Measurements from ENCODE around the gene ANK2. TPM values are rescaled to one million over a fixed set of nuclear protein-coding genes. Genes with fewer than 3 reads are reported as not detected.

ANK2 gene
- total RNA-seq, 1 donor from 2014 or later, result 9.4 TPM

DNA sequence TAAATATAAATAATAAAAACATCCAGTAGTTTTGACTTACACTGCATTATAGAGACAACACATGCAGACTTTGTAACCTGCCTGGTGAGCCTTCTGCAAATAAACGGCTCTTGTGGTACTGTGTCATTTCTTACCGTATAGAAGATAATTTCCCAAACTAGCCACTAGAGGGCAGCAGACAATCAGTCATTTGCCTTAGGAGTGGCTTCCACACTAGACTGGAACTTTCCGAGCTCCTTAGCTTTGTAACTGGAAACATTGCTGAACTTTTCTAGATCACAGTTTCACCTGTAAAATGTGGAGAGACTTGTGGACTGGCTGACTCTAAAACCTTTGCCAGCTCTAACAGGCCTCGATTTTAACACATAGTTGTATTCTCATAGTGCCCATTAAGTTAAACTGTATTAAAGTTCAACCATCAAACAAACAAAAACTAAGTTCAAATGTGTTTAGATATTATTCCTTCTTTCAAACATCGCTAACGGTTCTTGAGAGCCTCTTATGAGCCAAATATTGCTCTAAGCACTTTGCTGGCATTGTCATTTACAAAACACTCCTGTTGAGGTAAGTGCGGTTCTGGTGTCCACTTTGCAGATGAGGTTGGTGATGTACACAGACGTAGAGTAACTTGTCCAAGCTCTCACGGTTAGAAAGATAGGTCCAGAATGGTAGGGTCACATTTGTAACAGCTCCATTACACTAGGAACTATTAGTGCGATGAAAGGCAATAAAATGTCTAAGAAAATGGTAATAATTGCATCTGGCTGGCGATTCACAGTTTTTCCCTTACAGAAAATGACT is 345.5 kb downstream of the ANK2 start:
- Histone ChIP-seq H3K27me3 (no peaks in the 10 kb centered on the region), H3K9me3 (no peaks in the 10 kb centered on the region), H3K4me1 (peaks cover 4 to 10% of the 10 kb centered on the region in 2 donors), H3K4me3 (no peak overlapping the region), H3K36me3 (no peaks in the 10 kb centered on the region), H3K27ac (no peak overlapping the region)
- intact Hi-C loops (cut with DNase I), result loop anchor here (2.0 to 10.0 kb wide), 8 partner anchors 37 to 982 kb away; partner anchors contain the start of gene CAMK2D
- no peak for DNase-seq (ENCODE audit: low spot score in 2 of 2)
- TF ChIP-seq, protein P1, sequence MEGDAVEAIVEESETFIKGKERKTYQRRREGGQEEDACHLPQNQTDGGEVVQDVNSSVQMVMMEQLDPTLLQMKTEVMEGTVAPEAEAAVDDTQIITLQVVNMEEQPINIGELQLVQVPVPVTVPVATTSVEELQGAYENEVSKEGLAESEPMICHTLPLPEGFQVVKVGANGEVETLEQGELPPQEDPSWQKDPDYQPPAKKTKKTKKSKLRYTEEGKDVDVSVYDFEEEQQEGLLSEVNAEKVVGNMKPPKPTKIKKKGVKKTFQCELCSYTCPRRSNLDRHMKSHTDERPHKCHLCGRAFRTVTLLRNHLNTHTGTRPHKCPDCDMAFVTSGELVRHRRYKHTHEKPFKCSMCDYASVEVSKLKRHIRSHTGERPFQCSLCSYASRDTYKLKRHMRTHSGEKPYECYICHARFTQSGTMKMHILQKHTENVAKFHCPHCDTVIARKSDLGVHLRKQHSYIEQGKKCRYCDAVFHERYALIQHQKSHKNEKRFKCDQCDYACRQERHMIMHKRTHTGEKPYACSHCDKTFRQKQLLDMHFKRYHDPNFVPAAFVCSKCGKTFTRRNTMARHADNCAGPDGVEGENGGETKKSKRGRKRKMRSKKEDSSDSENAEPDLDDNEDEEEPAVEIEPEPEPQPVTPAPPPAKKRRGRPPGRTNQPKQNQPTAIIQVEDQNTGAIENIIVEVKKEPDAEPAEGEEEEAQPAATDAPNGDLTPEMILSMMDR (IDR thresholded peaks at IDR 0.05), result peak; percentile 74 to 84 (median 84)

DNA sequence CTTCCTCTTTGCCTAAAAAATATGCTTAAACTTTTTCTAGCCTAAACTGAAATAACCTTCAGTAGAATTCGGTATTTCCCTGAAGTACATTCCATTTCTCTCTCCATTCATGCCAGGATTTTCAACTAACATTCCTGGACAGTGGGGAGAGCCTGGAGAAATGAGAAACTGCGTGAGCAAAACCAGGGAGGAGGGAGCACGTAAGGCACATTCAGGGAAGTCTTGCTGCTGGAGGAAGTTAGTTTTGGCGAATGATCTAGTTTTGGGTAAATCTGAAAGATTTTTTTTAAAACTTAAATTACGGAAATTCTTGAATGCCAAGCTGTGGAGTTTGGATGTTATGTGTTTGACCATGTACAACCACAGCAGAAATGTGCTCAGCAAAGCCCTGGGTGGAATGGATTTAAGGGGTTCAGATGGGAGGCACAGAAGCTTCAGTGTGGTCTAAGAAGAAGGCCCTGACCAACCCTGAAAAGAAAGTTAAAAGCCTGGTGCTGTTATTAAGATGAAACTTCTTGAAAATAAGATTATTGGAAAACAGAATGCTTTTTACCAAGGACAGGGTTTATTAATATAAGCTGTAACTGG is 347.8 kb downstream of the ANK2 start:
- Histone ChIP-seq H3K27ac (peak overlapping the region; percentile 69 to 78), H3K36me3 (no peaks in the 10 kb centered on the region), H3K4me3 (peak overlapping the region in 1 of 2 donors; percentile 42), H3K9me3 (no peaks in the 10 kb centered on the region), H3K4me1 (peaks cover 4 to 10% of the 10 kb centered on the region in 2 donors), H3K27me3 (no peaks in the 10 kb centered on the region)
- DNase-seq (ENCODE audit: low spot score in 2 of 2), result peak in 1 of 2 donors; percentile 71
- intact Hi-C loops (cut with DNase I), result loop anchor here (2.0 to 10.0 kb wide), 6 partner anchors 35 to 888 kb away; no protein-coding TSS in a partner anchor
- TF ChIP-seq, protein P1 (IDR thresholded peaks at IDR 0.05), result no peak

DNA sequence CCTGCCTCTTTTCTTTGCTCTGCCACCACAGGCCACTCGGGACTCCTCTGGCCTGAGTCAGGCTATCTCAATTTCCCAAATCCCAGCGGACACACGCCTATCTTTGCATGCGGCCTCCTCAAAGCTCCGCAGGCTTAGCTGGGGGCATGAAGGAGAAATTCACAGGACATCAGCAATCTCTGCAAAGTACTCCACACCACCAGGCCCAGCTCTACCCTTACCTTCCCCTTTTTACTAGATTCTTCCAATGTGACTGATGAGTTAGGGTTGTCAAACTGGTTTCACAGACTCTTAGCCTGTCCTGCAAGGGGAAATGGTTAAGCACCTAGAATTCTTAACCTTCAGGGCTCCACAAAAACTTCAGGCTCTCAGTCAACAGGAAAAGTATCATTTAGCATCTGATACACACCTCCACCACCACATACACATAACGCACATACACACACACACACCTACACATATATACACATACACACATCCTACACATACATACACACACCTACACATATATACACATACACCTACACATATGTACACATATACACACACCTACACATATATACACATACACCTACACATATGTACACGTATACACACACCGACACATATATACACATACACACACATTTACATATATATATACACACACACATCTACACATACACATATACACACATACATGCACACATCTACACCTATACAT is 349.1 kb downstream of the ANK2 start:
- H3K36me3 ChIP-seq, result no peaks in the 10 kb centered on the region

DNA sequence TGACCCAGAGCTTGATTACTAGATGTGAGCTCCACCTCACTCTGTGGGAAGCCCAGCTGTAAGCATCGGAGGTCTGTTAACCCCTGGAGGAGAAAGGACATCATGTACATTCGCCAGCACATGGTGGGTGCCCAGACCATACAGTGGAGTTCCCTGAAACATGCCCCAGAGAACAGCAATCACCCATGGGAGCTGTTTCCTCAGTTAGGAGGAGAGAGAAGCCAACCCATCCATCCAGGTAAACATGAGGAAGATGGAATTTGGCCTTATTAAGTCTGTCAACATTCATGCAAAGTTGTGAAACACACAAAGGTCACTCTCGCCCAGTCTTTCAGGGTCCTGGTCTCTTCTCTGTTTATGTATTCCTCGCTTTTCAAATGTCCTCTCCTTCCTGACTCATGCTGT is 354.7 kb downstream of the ANK2 start:
- no peak overlapping the region for H3K4me3 ChIP-seq
- TF ChIP-seq, protein P1 (IDR thresholded peaks at IDR 0.05), result no peak
- H3K27me3 ChIP-seq, result no peaks in the 10 kb centered on the region
- DNase-seq (ENCODE audit: low spot score in 2 of 2), result no peak
- no peaks in the 10 kb centered on the region for H3K36me3 ChIP-seq
- intact Hi-C loops (cut with DNase I), result no loop called here
- H3K9me3 ChIP-seq, result no peaks in the 10 kb centered on the region
- peaks cover 0 to 13% of the 10 kb centered on the region in 2 donors for H3K4me1 ChIP-seq
- no peak overlapping the region for H3K27ac ChIP-seq

More for the DNA sequence above, 349.1 kb downstream of the ANK2 start:
- H3K4me1 ChIP-seq, result peaks cover 4 to 13% of the 10 kb centered on the region in 2 donors
- no peaks in the 10 kb centered on the region for H3K27me3 ChIP-seq
- H3K27ac ChIP-seq, result no peak overlapping the region
- no peak overlapping the region for H3K4me3 ChIP-seq
- TF ChIP-seq, protein P1 (IDR thresholded peaks at IDR 0.05), result no peak
- intact Hi-C loops (cut with DNase I), result loop anchor here (5.0 to 10.0 kb wide), 5 partner anchors 34 to 886 kb away; no protein-coding TSS in a partner anchor
- DNase-seq (ENCODE audit: low spot score in 2 of 2), result no peak
- no peaks in the 10 kb centered on the region for H3K9me3 ChIP-seq

DNA sequence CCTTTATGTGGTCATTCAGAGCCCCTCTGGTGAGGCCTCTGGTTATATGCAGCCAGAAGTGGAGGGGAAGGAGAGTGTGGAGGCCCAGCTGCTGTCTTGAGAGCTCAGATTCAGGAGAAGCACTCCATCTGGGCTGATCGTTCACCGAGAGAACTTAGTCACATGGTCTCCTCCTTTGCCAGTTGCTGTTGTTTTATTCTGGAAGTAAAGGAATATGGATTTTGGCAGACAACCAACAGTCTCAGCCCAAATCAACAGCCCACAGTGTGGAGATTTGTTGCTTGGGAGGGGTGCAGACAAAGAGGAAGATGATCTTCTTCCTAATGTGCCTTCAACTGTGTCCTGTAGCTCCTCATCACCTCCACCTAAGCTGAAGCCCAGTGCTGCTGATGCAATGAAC is 355.4 kb downstream of the ANK2 start:
- H3K36me3 ChIP-seq, result no peaks in the 10 kb centered on the region
- no peaks in the 10 kb centered on the region for H3K9me3 ChIP-seq
- intact Hi-C loops (cut with DNase I), result no loop called here
- no peak overlapping the region for H3K4me3 ChIP-seq
- H3K27ac ChIP-seq, result no peak overlapping the region
- H3K27me3 ChIP-seq, result no peaks in the 10 kb centered on the region
- peaks cover 0 to 13% of the 10 kb centered on the region in 2 donors for H3K4me1 ChIP-seq
- no peak for DNase-seq (ENCODE audit: low spot score in 2 of 2)
- TF ChIP-seq, protein P1 (IDR thresholded peaks at IDR 0.05), result no peak
